HG02943 (cell line): ENCODE results near the gene CCDC40.
"Not testable (repeated sequence)": the region's sequence is repeated elsewhere in the genome, so short reads cannot be mapped to it uniquely, and the experiment has no call there.

Source experiments
- ATAC-seq: cut with Tn5 transposase; IDR thresholded peaks from one replicate; pipeline ENCODE4 v1.9.1; 2021; ENCODE audit warnings: mild to moderate bottlenecking, low read depth, moderate library complexity; ENCODE audit not compliant: unreplicated experiment

The CCDC40 gene

DNA sequence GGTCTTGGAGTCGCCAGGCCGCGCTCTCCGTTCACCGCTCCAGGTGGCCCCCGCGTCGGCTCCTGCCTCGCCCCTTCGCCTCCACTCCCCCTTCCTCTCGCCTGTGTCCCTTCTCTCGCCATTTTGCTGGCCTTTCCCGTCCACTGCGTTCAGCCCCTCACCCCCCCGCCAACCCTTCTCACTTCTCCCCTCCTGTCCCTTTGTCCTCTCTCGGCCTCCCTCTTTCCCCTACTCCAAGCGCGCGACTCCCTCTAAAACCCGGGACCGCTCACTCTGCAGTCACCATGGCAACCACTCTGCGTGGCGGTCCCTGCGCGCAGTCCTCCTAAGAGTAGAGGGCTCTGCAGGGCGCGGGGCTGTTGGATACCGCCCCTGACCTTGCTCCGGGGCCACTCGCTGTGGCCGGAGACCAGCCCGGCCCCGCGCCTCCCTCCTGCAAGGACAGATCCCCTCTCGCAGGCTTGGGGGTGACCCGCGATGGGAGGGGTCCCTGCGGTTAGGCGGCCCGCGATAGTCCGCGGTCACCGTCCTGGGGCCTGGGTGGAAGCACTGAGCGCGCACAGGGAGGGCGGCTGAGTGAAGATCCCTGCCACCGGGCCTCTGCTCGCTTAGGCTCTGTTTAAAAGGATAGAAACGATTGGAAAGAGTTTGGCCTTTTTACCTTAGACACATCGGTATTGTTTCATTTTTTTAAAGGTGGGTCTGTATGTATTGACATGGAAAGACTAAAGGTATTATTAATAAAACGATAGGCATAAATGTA, 454 bp downstream of the CCDC40 start:
- ATAC-seq = no peak

DNA sequence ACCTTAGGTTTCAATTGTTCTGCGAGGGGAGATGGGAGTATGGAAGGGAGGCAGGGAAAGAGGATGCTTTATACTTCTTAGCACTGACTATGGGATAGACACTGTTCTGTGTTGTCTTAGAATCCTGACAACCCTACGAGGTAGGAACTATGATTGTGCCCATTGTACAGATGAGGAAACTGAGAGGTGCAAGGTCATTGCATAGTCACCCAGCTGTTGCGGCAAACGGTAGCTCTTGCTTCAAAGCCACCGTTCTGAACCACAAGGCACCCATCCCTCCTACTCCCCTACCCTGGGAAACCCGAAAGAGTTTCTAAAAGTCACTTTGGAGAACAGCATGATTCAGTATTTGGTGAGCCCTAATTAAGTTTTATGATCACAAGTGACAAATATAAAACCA, 7.5 kb downstream of the CCDC40 start:
- no peak for ATAC-seq

GRCh38 chr17:80045703-80046102, 9.3 kb downstream of the CCDC40 start:
- no peak for ATAC-seq

DNA sequence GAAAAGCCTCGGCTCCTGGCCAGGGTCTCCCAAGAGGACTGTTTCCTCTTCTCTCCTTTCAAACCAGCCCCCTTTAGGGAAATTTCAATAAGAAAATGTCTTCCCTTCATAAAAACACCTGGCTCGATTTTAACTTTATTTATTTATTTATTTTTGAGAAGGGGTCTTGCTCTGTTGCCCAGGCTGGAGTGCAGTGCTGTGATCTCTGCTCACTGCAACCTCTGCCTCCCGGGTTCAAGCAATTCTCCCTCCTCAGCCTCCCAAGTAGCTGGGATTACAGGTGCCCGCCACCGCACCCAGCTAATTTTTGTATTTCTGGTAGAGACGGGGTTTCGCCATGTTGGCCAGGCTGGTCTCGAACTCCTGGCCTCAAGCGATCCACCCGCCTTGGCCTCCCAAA, 10.3 kb downstream of the CCDC40 start:
- ATAC-seq = not testable (repeated sequence)

DNA sequence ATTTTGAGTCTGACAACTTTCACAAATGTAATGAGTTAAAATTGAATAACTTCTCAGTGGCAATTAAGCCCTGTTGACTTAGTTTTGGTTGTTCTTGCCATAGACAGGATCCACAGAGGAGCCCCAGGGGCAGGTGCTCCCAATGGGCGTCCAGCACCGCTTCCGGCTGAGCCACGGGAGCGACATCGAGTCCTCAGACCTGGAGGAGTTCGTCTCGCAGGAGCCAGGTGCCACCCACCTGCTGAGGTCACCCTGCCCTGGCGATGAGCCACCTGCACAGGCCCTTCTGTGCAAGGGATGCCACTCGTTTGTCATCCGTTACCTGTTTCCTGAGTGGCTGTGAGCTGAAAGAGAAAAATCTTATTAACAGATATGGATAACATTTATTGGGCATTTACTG, 10.7 kb downstream of the CCDC40 start:
- no peak for ATAC-seq

- ATAC-seq = no peak
These were observed 13.5 kb downstream of the CCDC40 start for GRCh38 chr17:80049986-80050385.

GRCh38 chr17:80050706-80051105, 14.3 kb downstream of the CCDC40 start:
- no peak for ATAC-seq

GRCh38 chr17:80051681-80052080, 15.2 kb downstream of the CCDC40 start:
- ATAC-seq = no peak

GRCh38 chr17:80053102-80053501, 16.7 kb downstream of the CCDC40 start:
- ATAC-seq = no peak

DNA sequence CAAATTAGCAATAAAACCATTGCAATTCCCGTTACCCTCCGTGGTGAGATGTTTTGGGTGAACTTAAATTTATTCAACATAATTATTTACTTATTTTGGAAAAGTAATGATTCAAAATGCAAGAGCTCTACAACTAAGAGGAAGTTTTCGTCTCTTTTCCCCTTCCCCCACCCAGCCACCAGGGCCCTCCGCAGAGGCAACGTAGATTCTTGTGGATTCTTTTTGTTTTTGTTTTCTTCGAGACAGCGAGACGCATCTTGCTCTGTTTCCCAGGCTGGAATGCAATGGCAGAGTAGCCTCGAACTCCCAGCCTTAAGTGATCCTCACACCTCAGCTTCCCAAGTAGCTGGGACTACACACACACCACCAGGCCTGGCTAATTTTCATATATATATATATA, 19.2 kb downstream of the CCDC40 start:
- ATAC-seq = no peak

DNA sequence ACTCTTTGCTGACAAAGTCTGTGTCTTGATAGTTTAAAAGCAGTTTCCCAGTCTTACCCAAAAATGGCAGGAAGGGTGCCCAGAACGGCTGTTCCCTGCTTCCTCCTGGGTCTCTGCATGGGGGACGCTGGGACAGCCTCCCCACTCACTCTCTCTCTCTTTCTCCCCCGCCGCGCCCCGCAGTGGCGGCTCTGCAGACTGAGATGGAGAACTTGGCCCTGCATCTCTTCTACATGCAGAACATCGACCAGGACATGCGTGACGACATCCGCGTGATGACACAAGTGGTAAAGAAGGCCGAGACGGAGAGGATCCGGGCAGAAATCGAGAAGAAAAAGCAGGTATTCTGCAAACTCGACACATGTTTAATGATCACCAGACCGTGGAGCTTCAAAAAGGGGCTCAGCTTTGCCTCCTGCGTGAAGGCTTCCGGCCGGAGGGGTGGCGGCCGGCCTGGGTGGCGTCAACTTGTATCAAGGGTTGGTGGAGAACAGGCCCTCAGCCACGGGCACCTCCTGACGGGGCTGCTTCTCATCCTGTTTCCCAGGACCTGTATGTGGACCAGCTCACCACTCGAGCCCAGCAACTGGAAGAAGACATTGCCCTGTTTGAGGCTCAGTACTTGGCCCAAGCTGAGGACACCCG, 22.0 kb downstream of the CCDC40 start:
- ATAC-seq = no peak

DNA sequence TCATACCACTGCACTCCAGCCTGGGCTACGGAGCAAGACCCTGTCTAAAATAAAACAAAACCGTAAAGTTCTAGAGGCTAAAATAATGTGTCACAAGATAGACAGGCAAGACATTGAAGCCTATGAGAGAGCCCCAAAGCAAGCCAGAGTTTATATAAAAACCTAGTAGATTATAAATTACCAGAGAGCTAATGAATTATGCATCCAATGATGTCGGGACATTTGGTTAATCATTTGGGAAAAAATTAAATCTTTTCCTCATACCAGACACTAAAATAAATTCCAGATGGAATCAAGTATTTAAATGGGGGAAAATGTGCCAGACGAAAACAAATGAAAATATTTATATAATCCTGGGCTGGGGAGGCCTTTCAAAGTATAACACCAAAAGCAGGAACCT, 24.2 kb downstream of the CCDC40 start:
- ATAC-seq = no peak

GRCh38 chr17:80061421-80061820, 25.0 kb downstream of the CCDC40 start:
- ATAC-seq = no peak

- ATAC-seq = no peak
These were observed 27.6 kb downstream of the CCDC40 start for GRCh38 chr17:80063830-80064585.

DNA sequence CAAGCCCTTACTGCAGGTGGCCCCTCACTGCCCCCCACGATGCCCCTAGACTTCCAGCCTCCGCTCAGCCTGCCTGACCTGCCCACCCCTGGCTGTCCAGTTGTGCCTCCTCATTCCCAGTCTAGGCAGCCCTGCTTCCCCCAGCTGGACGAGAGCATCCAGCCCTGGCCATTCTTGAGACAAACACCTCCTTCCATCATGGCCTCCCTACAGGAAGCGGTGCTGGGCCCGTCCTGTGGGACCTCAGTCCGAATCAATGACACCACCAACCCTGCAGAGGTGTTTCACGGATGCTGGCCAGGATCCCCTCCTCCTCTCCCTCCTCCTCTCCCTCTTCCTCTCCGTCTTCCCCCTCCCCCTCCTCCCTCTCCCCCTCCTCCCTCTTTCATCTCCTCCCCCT, 28.3 kb downstream of the CCDC40 start:
- ATAC-seq = no peak

GRCh38 chr17:80065478-80066170, 29.2 kb downstream of the CCDC40 start:
- ATAC-seq = no peak

- ATAC-seq = no peak
These were observed 31.0 kb downstream of the CCDC40 start for GRCh38 chr17:80067393-80067986.

- no peak for ATAC-seq
These were observed 32.1 kb downstream of the CCDC40 start for GRCh38 chr17:80068301-80069222.

- no peak for ATAC-seq
These were observed 34.1 kb downstream of the CCDC40 start for GRCh38 chr17:80070375-80071115.
